Stomach (tissue), 9 donors: ENCODE measurements around the gene SYNE2. TPM values are rescaled to one million over a fixed set of nuclear protein-coding genes. Genes with fewer than 3 reads are reported as not detected.
A peak's percentile ranks its signal among the peaks of the same experiment; 100 is the strongest.

Source experiments
- DNase-seq, 2 donors: peaks; one replicate each; pipeline versions ENCODE4 v3.0.0 to v3.0.0-alpha.2; 2013 to 2019
- H3K27ac ChIP-seq, 5 donors: fragments of 200-600 bp in 4 of 5; sonication (generic) in 4 of 5; one replicate each; pipeline ENCODE4 v1.5.1; 2013 to 2019; ENCODE audit warnings: mild to moderate bottlenecking in 1 of 5, moderate library complexity in 1 of 5
- H3K27me3 ChIP-seq, 3 donors: fragments of 200-600 bp; sonication (generic); one replicate each; pipeline ENCODE4 v1.5.1; 2017 to 2019; ENCODE audit warnings: mixed run types in 1 of 3
- H3K36me3 ChIP-seq, 4 donors: fragments of 200-600 bp; sonication (generic); 1 replicate in 3 of 4; 2 replicates in 1 of 4; pipeline ENCODE4 v1.5.1; 2016 to 2019
- H3K4me1 ChIP-seq, 4 donors: fragments of 200-600 bp; sonication (generic); one replicate each; pipeline ENCODE4 v1.5.1; 2016 to 2019
- H3K4me3 ChIP-seq, 4 donors: fragments of 200-600 bp; sonication (generic) in 3 of 4; one replicate each; pipeline ENCODE4 v1.5.1; 2016 to 2019; ENCODE audit warnings: mild to moderate bottlenecking in 1 of 4
- H3K9me3 ChIP-seq, 4 donors: fragments of 200-600 bp; sonication (generic); one replicate each; pipeline ENCODE4 v1.5.1; 2016 to 2019
- CTCF ChIP-seq, 7 experiments: fragments of 450-650 bp in 4 of 7; fragments of 200-600 bp in 3 of 7; sonication (generic) in 3 of 7; IDR thresholded peaks; one replicate each; pipeline ENCODE4 v1.5.1; 2016 to 2019; ENCODE audit warnings: antibody characterized with exemption in 7 of 7, control low read depth in 2 of 7, mild to moderate bottlenecking in 1 of 7
- EP300 ChIP-seq: sonication (generic); formaldehyde crosslinking; IDR thresholded peaks from one replicate; pipeline ENCODE4 v1.6.1; 2017; ENCODE audit warnings: antibody characterized with exemption
- POLR2A ChIP-seq, 4 donors: fragments of 450-650 bp; IDR thresholded peaks; one replicate each; pipeline ENCODE4 v1.6.1; 2016; ENCODE audit warnings: antibody characterized with exemption in 4 of 4, control low read depth in 2 of 4, mild to moderate bottlenecking in 1 of 4, moderate library complexity in 1 of 4
- POLR2AphosphoS5 ChIP-seq, 3 donors: sonication (generic); formaldehyde crosslinking; IDR thresholded peaks; one replicate each; pipeline ENCODE4 v1.6.1; 2016; ENCODE audit warnings: antibody characterized with exemption in 3 of 3
- WGBS, 5 donors: extraction: QIAGEN DNeasy Blood & Tissue Kit in 3 of 5; methylation state at CpG; one replicate each; pipeline versions ENCODE4 v1.1.5 to v1.1.7; 2013 to 2018; 5-methylcytosine and 5-hydroxymethylcytosine counted together
- intact Hi-C: fragments of 100-400 bp; cut with DNase I; formaldehyde crosslinking; loops from one replicate; pipeline ENCODE4 v1.15.1; 2023; ENCODE audit warnings: low total_unique reads
- polyA plus RNA-seq, 3 donors: library from polyadenylated mRNA; stranded (reverse); fragments of 200-250 nt; gene quantifications; one replicate each; pipeline ENCODE4 v1.2.3, GENCODE V29; 2013
- total RNA-seq, 5 donors: library from RNA; depleted of rRNA; stranded (reverse); fragments of >200 nt; gene quantifications; one replicate each; pipeline versions ENCODE4 v1.1.0 to v1.2.3, GENCODE V29; 2014 to 2016
- donor health status: healthy with polysubstance abuse.
- donor health status: Bipolar disorder and iron deficiency.
- donor health status: healthy.

SYNE2 gene
- total and polyA plus RNA-seq, 8 donors: 14.4 to 280 (median 120) TPM

DNA sequence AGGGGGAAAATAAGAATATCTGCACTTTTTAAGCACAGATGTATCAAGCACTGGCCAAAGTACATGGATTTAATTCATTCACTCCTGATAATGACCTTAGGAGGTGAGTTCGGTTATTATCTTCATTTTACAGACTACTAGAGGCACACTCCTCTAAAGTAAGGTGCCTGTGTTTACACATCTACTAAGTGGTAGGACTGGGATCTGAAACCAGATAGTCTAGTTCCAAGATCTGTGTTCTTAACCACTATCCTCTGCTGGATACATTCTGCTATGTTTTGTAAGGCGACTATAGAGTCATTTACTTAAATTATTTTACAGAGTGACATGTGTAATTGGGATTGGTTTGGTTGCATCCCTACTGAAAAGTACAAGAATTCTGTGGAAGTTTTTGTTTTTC is 266.1 kb downstream of the SYNE2 start:
- no peaks in the 10 kb centered on the region for H3K27me3 ChIP-seq
- H3K27ac ChIP-seq: peak overlapping the region in 2 of 5 donors; percentile 15 to 62
- H3K4me3 ChIP-seq: no peak overlapping the region
- TF ChIP-seq POLR2A (IDR thresholded peaks at IDR 0.05): no peak
- TF ChIP-seq CTCF (IDR thresholded peaks at IDR 0.05): no peak
- no peak for TF ChIP-seq POLR2AphosphoS5 (IDR thresholded peaks at IDR 0.05)
- TF ChIP-seq EP300: no peak
- 47 to 68% (median 65%) methylated on average over 2 of the region's 2 CpGs for WGBS, 5 donors
- peaks cover 0 to 22% (median 0%) of the 10 kb centered on the region in 4 donors for H3K4me1 ChIP-seq
- DNase-seq: peak in 1 of 2 donors; percentile 6
- H3K9me3 ChIP-seq: no peaks in the 10 kb centered on the region
- intact Hi-C loops: no loop called here
- peaks cover 13 to 79% (median 68%) of the 10 kb centered on the region in 4 donors for H3K36me3 ChIP-seq

GRCh38 chr14:64119500-64119899 is 266.7 kb downstream of the SYNE2 start:
- no peak overlapping the region for H3K4me3 ChIP-seq
- DNase-seq: no peak
- no peaks in the 10 kb centered on the region for H3K9me3 ChIP-seq
- intact Hi-C loops: no loop called here
- H3K4me1 ChIP-seq: peaks cover 0 to 17% (median 0%) of the 10 kb centered on the region in 4 donors
- H3K27me3 ChIP-seq: no peaks in the 10 kb centered on the region
- no peak overlapping the region for H3K27ac ChIP-seq
- peaks cover 14 to 79% (median 68%) of the 10 kb centered on the region in 4 donors for H3K36me3 ChIP-seq
- WGBS, 5 donors: 90 to 95% (median 94%) methylated on average over 2 of the region's 2 CpGs
- TF ChIP-seq CTCF (IDR thresholded peaks at IDR 0.05): no peak
- no peak for TF ChIP-seq POLR2AphosphoS5 (IDR thresholded peaks at IDR 0.05)
- TF ChIP-seq EP300: no peak
- TF ChIP-seq POLR2A (IDR thresholded peaks at IDR 0.05): no peak

- H3K27me3 ChIP-seq: no peaks in the 10 kb centered on the region
- peaks cover 18 to 79% (median 68%) of the 10 kb centered on the region in 4 donors for H3K36me3 ChIP-seq
- no peak overlapping the region for H3K4me3 ChIP-seq
- no peak for DNase-seq
- intact Hi-C loops: no loop called here
- no peak overlapping the region for H3K27ac ChIP-seq
- TF ChIP-seq POLR2AphosphoS5 (IDR thresholded peaks at IDR 0.05) (no peak), EP300 (no peak), CTCF (IDR thresholded peaks at IDR 0.05) (no peak), POLR2A (IDR thresholded peaks at IDR 0.05) (no peak)
- no peaks in the 10 kb centered on the region for H3K9me3 ChIP-seq
- peaks cover 0 to 17% (median 0%) of the 10 kb centered on the region in 4 donors for H3K4me1 ChIP-seq
Measured at GRCh38 chr14:64119980-64120379, 267.2 kb downstream of the SYNE2 start.

- WGBS, 5 donors: 89 to 96% (median 92%) methylated on average over 5 of the region's 5 CpGs
- H3K27me3 ChIP-seq: no peaks in the 10 kb centered on the region
- peaks cover 34 to 96% (median 92%) of the 10 kb centered on the region in 4 donors for H3K36me3 ChIP-seq
- no peak overlapping the region for H3K27ac ChIP-seq
- DNase-seq: no peak
- intact Hi-C loops: no loop called here
- no peak overlapping the region for H3K4me3 ChIP-seq
- peaks cover 0 to 14% (median 0%) of the 10 kb centered on the region in 4 donors for H3K4me1 ChIP-seq
- H3K9me3 ChIP-seq: no peaks in the 10 kb centered on the region
- TF ChIP-seq CTCF (IDR thresholded peaks at IDR 0.05) (no peak), POLR2A (IDR thresholded peaks at IDR 0.05) (no peak), EP300 (no peak), POLR2AphosphoS5 (IDR thresholded peaks at IDR 0.05) (no peak)
Measured at GRCh38 chr14:64123241-64123822, 270.5 kb downstream of the SYNE2 start.
